BJ (cell line): ENCODE measurements around the gene DSTYK. TPM values are rescaled to one million over a fixed set of nuclear protein-coding genes. Genes with fewer than 3 reads are reported as not detected.
"Not testable (repeated sequence)": the region's sequence is repeated elsewhere in the genome, so short reads cannot be mapped to it uniquely, and the experiment has no call there.

Source experiments
- CTCF ChIA-PET: fragments of 350-600 bp; formaldehyde crosslinking; extraction: SDS; loops from one replicate; lab custom pipeline; 2021; ENCODE audit warnings: antibody characterized with exemption, inconsistent platforms; lab: Yijun Ruan, JAX
- POLR2A ChIA-PET: fragments of 300-600 bp; sonication (Branson Sonifier 250); formaldehyde crosslinking; extraction: SDS; loops from one replicate; lab custom pipeline; 2021; ENCODE audit warnings: antibody characterized with exemption; lab: Charles Lee
- DNase-seq: peaks from one replicate; pipeline ENCODE4 v3.0.0-alpha.2; 2011; ENCODE audit warnings: low read depth
- H3K27me3 ChIP-seq: 2 replicates; pipeline ENCODE4 v1.6.0; 2011; ENCODE audit warnings: low read length; ENCODE audit not compliant: control insufficient read depth, insufficient read depth
- H3K36me3 ChIP-seq: 2 replicates; pipeline ENCODE4 v1.5.1; 2011; ENCODE audit warnings: low read length; ENCODE audit not compliant: control insufficient read depth, insufficient read depth
- H3K4me3 ChIP-seq: 2 replicates; pipeline ENCODE4 v1.5.1; 2011; ENCODE audit warnings: low read depth, mild to moderate bottlenecking, control low read depth, low read length
- polyA plus RNA-seq: library from polyadenylated mRNA; depleted of rRNA; stranded (reverse); fragments of >200 nt; gene quantifications from 2 replicates; pipeline ENCODE4 v1.2.3, GENCODE V29; 2011
- TF ChIP-seq, protein P1 (sequence below): IDR thresholded peaks from 2 replicates; pipeline ENCODE4 v1.5.1; 2011; ENCODE audit warnings: low read depth, mild to moderate bottlenecking, control low read depth, inconsistent platforms, low read length, moderate library complexity; ENCODE audit not compliant: insufficient read depth

DSTYK gene
- polyA plus RNA-seq, 1 experiment = 9.7 TPM

DNA sequence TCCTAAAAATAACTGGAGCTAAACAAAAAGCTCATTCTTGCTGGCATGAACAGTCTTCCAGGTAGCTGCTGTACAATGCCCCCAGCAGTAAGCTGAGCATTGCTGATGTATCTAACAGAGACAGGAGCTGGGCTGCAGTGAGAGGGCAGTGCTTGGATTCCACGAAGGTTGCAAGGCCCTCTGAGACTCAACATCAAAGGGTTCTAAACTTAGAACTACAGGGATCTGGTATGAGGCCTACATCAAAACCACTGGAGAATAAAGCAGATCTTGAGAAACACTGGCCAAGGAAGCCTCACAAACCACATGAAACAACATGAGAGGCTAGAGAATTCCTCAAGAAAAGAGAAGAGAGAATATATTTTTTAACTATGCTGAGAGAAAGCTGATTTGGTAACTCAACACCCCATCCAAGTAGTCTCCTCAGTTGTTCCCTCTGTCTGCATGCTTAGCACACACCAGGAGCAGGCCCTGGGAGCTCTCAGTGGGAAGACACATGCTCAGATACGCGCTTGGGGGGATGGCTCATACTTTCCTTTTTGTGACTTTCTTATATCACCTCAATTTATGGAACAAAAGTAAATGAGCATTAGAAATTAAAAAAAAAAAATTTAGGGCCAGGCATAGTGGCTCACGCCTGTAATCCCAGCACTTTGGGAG lies 27.7 kb downstream of the DSTYK start:
- Histone ChIP-seq H3K36me3 (no peaks in the 10 kb centered on the region), H3K27me3 (no peaks in the 10 kb centered on the region), H3K4me3 (no peak overlapping the region)
- DNase-seq = no peak
- TF ChIP-seq, protein P1, sequence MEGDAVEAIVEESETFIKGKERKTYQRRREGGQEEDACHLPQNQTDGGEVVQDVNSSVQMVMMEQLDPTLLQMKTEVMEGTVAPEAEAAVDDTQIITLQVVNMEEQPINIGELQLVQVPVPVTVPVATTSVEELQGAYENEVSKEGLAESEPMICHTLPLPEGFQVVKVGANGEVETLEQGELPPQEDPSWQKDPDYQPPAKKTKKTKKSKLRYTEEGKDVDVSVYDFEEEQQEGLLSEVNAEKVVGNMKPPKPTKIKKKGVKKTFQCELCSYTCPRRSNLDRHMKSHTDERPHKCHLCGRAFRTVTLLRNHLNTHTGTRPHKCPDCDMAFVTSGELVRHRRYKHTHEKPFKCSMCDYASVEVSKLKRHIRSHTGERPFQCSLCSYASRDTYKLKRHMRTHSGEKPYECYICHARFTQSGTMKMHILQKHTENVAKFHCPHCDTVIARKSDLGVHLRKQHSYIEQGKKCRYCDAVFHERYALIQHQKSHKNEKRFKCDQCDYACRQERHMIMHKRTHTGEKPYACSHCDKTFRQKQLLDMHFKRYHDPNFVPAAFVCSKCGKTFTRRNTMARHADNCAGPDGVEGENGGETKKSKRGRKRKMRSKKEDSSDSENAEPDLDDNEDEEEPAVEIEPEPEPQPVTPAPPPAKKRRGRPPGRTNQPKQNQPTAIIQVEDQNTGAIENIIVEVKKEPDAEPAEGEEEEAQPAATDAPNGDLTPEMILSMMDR = no peak
- ChIA-PET CTCF (interaction anchor here (0.6 to 1.2 kb wide), 2 partner anchors 10 to 19 kb away, joined by 3 read pairs; no protein-coding TSS in a partner anchor), POLR2A (no interaction called here)

DNA sequence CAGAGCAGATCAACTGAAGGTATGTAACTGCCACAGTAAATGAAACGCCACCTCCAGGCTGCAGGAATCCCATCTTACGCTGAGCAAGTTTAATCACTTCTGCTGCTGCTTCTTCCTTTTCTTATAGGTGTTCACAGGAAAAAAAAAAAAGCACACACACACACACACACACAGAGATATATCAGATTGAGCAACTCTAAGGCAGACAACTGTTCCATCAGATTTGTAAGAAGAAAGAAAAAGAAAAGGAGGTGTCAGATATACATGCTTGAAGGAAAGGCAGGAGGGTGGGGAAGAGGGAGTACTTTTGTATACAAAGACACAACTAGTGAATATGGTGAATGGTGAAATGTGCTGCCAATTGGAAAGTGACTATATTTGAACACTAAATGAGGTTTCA lies 28.6 kb downstream of the DSTYK start:
- Histone ChIP-seq H3K27me3 (no peaks in the 10 kb centered on the region), H3K36me3 (no peaks in the 10 kb centered on the region), H3K4me3 (no peak overlapping the region)
- no peak for DNase-seq
- CTCF ChIA-PET = interaction anchor here (1.2 kb wide), 1 partner anchor 20 kb away, joined by 3 read pairs; no protein-coding TSS in a partner anchor
- POLR2A ChIA-PET = no interaction called here
- TF ChIP-seq, protein P1 = no peak

DNA sequence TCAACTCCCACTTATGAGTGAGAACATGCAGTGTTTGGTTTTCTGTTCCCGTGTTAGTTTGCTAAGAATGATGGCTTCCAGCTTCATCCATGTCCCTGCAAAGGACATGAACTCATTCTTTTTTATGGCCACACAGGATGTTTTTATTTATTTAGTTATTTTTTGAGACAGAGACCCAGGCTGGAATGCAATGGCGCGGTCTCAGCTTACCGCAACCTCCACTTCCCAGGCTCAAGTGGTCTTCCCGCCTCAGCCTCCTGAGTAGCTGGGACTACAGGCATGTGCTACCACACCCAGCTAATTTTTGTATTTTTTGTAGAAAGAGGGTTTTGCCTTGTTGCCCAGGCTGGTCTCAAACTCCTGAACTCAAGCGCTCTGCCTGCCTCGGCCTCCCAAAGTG lies 31.2 kb downstream of the DSTYK start:
- DNase-seq = peak; percentile 37
- POLR2A ChIA-PET, H3K4me3 ChIP-seq, H3K27me3 ChIP-seq, H3K36me3 ChIP-seq: not testable (repeated sequence)
- CTCF ChIA-PET = interaction anchor here (1.0 kb wide), 2 partner anchors 39 to 59 kb away, joined by 5 read pairs; partner anchors contain the start of gene RBBP5

- no peak for DNase-seq
- no peak overlapping the region for H3K4me3 ChIP-seq
- H3K27me3 ChIP-seq = no peaks in the 10 kb centered on the region
- no peaks in the 10 kb centered on the region for H3K36me3 ChIP-seq
- TF ChIP-seq, protein P1 = no peak
- POLR2A ChIA-PET = no interaction called here
- CTCF ChIA-PET = interaction anchor here (1.0 kb wide), 2 partner anchors 39 to 58 kb away, joined by 5 read pairs; partner anchors contain the start of gene RBBP5
These were observed 31.7 kb downstream of the DSTYK start for GRCh38 chr1:205179842-205180241.

GRCh38 chr1:205172729-205173366 lies 38.7 kb downstream of the DSTYK start:
- CTCF ChIA-PET = interaction anchor here (0.6 kb wide), 1 partner anchor 153 kb away, joined by 3 read pairs; no protein-coding TSS in a partner anchor
- no peak overlapping the region for H3K4me3 ChIP-seq
- POLR2A ChIA-PET = no interaction called here

More at GRCh38 chr1:205172729-205173366, 38.7 kb downstream of the DSTYK start:
- DNase-seq = peak; percentile 96
- Histone ChIP-seq H3K36me3 (peaks cover 6% of the 10 kb centered on the region), H3K27me3 (no peaks in the 10 kb centered on the region)
- TF ChIP-seq, protein P1 = no peak
